GM18858 (cell line): ENCODE data around the gene AMIGO3.
A peak's percentile ranks its signal among the peaks of the same experiment; 100 is the strongest.

Source experiments
- ATAC-seq: cut with Tn5 transposase; IDR thresholded peaks from one replicate; pipeline ENCODE4 v1.9.1; 2021; ENCODE audit not compliant: unreplicated experiment

Gene AMIGO3

DNA sequence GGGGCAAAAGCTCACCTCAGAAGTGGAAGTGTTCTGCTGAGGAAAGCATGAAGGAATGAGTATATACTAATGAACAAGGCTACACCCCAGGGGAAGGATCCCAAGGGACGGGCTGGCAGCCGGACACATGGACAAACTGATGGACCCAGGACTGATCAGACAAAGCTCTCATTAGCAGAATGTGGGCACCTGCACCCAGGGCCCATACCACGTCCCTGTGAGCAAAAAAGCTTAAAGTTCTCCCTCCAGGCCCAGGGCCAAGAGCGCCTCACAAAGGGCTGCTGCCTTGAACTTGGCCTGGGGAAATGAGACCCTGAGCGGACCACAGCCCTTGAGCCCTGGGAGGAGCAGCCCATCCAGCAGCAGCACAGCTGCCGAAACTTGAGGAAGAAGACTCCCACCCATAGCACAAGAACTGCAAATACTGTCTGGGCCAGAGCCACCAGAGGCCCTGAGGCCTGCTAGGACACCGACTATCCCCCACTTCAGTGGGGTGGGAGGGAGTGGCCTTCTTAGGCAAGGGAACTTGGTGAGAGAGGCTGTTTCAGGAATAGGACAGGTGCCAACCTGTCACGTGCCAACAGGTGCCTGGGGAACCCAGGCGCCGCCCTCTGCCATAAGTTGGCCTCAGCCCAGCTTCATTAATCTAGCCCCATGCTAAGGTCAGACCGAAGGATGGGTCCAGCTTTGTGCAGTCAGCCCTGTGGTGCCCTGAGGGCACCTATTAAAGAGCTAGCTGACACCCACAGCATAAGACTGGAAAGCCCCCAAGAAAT is 6.6 kb upstream of the AMIGO3 start:
- ATAC-seq = no peak

DNA sequence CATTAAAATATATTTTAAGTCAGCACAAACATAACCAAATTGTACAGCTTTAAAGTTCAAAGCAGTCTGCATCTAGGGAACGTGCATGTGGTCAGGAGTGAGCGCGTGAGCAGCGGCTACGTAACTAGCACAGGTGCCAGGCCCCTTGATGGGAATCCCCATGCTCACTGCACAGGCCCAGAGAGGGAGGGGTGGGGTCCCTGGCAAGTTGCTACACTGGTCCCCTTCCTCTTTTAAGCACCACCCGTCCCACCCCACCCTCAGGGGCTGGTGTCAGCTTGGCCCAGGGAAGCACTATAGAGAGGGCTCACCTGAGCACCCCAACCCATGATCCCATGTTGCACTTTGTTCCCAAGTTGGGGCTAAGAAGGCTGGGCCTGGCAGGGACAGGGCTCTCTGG is 5.1 kb upstream of the AMIGO3 start:
- no peak for ATAC-seq

- ATAC-seq = peak; percentile 70
Observed at GRCh38 chr3:49723628-49724551, 4.4 kb upstream of the AMIGO3 start, which contains the start of gene GMPPB. GMPPB (minus strand) TSS chr3:49723951; CDS start chr3:49723726, 225 bp downstream.

GRCh38 chr3:49723296-49723627 is 3.8 kb upstream of the AMIGO3 start:
- ATAC-seq = no peak

DNA sequence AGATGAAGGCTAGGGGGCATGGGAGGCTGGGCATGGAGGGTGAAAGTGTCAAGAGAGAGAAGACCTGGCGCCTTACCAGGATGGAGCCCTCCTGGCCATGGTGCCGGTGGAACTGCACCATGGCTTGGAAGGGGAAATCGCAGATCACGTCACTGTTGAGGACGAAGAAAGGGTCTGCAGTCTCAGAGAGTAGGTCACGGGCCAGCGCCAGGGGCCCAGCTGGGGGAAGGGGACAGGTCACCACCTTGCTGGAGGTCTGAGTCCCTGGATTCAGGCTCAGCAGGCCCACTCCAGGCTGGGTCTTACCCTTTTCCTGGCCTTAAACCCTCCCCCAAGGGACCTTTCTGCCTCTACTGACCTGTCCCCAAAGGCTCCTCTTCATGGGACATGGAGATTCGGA is 3.4 kb upstream of the AMIGO3 start:
- ATAC-seq = no peak

- ATAC-seq = no peak
Observed at GRCh38 chr3:49721896-49722781, 2.7 kb upstream of the AMIGO3 start.

- ATAC-seq = no peak
Observed at GRCh38 chr3:49721596-49721895, 2.1 kb upstream of the AMIGO3 start.

DNA sequence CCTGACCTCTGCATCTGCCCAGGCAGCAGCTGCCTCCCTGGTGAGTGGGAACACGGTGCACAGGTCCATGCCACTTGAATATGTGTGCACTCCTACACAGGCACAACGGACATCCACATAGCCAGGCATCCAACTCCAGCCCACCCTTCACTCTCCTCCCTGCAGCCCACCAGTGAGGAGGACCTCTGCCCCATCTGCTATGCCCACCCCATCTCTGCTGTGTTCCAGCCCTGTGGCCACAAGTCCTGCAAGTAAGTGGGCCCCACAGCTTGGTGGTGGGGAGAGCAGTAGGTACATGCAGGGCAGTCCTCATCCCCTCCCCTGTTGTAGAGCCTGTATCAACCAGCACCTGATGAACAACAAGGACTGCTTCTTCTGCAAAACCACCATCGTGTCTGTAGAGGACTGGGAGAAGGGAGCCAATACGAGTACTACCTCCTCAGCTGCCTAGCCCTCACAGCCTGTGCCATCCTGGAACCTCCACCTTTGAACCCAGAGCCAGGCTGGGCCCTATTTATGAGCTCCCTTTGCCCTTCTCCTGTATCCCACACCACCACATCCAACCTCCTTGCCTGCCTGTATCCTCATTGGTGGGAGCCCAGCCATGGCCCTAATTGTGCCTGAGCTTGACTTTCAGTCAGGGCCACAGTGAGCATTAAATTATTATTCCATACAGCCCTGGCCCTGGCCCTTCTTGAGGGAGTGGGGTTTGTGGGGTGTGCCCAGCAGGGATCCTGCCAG is 1.5 kb upstream of the AMIGO3 start:
- ATAC-seq = no peak

DNA sequence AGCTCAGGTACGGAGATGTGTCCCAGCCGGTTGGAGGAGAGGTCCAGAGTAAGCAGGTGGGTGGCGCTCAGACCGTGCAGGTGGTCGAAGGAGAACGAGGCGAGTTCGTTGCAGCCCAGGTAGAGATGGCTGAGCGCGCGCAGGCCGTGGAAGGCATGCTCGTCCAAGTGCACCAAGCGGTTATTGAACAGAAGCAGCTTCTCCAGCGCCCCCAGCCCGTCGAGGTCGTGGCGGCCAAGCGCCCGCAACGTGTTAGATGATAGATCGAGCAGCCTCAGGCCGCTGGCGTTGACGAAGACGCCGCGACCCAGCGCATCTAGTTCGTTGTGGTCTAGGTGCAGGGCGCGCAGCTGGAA is 648 bp downstream of the AMIGO3 start:
- no peak for ATAC-seq

DNA sequence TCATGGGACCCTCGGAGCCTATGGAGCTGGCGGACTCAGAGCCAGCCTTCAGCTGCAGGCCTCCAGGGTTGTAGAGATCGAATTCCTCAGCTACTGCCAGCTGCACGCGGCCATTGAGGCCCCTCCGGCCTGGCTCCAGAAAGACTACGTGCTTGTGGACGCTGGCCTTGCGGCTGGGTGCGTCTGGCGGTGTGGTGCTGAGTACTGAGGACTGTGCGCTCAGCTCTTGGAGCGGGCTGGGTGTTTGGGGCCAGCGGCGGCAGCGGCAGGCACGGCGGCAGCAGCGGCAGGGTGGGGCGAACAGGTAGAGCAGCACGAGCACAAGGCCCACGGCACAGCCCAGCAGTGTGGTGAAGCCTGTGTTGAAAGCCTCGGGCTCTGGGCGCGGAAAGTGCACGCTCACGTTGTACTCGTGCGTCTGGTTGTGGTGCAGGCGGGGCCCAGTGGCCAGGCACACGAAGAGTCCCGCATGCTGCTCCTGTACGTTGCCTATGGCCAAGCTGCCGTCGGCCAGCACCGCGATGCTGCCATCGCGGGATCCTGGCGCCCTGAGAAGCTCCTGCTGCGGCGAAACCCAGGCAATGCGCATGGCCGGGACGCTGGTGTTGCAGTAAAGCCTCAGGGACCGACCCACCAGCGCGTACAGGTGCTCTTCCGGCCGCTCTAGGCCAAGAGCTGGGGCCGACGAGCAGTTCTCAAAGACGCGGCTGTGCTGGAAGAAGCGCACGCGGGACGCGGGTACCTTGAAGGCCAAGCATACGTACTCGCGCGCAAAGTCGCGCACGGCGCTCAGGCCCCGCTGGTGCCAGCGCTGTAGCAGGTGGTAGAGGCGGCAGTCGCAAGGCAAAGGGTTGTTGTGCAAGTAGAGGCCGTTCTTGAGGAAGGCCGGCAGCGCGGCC is 1.3 kb downstream of the AMIGO3 start:
- no peak for ATAC-seq

- ATAC-seq = no peak
Observed at GRCh38 chr3:49717211-49717958, 2.1 kb downstream of the AMIGO3 start.

DNA sequence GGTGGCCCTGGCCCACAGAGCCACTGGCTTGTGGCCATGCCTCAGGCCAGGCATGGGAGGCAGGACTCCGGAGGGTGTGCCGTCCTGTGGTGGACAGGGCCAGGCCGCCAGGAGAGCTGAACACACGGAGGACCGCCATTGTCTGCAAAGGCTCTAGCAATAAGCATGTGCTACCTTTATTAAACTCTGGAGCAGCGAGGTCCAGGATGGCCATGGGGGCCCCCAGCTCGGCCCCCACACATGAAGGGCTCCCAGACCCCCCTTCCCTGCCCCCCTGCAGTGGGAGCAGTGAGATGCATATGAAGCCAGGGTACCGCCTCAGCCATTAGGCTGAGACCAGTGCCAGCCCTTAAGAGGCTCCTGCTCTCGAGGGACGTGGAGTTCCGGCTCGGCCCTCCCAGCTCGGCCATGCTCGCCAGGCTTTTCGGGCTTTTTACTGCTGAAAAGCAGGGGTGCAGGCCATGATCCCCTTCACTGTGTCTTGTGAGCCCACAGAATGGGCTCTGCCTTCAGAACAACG is 2.7 kb downstream of the AMIGO3 start:
- ATAC-seq = no peak

DNA sequence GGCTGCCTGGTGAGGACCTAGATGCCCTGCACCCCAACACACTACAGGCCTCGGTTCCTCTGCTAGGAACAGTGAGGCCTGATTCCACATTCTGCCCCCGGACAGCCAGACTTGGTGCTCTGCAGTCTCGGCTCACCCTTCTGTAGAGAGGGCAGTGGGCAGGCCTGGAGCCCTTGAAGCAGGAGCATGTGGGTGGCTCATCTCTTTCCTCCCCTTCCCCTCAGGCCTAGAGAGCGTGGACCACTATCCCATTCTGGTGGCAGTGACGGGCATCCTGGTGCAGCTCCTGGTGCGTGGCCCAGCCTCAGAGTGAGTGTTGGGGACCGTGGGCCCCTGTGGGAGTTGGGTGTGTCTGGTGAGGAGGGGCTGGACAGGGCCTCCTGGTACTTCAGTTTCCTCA is 3.3 kb downstream of the AMIGO3 start:
- no peak for ATAC-seq

DNA sequence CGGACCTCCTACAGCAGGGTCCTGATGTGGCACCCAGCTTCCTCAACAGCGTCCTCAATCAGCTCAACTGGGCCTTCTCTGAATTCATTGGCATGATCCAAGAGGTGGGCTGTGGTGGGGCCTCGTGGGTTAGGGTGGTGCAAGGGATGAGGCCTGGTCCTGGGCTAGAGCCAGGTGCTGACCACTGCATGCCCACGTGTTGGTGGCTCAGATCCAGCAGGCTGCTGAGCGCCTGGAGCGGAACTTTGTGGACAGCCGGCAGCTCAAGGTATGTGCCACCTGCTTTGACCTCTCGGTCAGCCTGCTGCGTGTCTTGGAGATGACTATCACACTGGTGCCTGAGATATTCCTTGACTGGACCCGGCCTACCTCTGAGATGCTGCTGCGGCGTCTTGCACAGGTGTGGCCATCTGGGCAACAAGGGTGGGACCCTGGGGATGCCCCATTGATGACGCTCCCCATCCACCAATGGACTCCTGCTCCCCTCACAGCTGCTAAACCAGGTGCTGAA is 3.8 kb downstream of the AMIGO3 start:
- ATAC-seq = no peak

DNA sequence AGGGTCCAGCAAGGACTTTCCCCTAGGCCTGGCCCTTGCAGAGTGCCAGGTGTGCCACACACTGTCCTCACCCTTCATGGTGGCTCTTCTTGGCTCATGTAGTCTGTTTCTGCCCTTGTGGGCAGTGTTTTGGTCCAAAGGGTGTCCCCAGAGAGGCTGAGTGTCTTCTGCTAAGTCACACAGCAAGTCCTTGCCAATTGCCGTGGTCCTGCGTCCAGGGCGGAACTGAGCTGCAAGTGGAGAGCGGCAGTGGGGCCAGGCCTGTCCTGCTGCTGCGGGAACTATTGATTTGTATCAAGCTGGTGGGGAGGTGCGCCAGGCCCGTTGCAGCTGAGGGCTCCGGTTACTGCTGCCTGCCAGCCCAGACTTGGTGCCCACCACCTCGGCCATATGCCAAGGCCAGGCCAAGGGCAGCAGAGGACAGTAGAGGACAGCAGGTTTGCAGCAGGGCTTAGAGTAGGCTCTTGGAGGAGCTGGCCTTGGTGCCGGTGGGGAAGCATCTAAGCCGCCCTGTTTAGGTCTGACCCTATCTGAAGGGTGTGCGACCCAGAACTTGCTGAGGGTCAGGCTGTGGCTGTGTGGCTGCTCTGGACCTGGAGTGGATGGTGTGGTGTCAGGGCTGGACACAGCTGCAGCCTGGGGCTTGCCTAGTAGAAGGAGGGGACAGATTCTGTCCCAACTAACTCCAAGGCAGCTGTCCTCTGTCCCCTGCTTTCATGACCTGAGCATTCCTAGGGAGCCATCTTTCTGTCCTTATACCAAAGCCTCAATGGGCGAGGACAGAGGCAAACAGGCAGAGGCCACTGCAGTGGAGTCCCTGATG is 4.5 kb downstream of the AMIGO3 start:
- no peak for ATAC-seq

DNA sequence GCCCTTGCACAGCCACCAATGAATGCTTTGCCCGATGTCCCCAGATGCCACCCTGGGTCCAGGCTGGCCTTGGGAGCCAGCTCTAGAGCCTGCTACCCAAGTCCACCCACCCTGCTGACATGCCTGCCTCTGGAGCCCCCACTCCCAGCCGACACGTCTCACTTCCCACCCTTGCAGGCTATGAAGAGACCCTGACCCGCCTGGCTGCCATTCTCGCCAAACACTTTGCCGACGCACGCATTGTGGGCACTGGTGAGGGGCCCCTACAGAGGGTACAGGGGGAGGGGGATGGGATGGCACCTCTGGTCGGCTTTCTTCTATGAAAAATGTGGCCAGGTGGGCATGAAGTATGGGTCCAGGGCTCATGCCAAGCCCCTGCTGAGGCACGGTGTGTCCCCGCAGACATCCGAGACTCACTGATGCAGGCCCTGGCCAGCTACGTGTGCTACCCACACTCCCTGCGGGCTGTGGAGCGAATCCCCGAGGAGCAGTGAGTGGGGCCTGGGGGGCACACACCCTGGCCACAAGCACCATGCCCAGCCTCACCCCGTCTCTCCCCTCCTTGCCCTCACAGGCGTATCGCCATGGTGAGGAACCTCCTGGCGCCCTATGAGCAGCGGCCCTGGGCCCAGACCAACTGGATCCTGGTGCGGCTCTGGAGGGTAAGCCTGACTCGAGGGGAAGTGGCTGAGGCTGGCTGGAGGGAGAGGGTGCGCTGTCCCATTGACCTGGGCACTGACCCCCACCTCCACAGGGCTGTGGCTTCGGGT is 6.0 kb downstream of the AMIGO3 start:
- ATAC-seq = no peak
